ENCODE data around the gene GLIS1.

GLIS1 gene

GRCh38 chr1:53502641-53503432 lies 236.1 kb downstream of the GLIS1 start:
- H2AFZ ChIP-seq (ENCODE audit: low read length) = no peak overlapping the region
- H3K4me3 ChIP-seq (ENCODE audit: low read length, poor library complexity, severe bottlenecking) = no peak overlapping the region
- H3K4me1 ChIP-seq (ENCODE audit: insufficient read depth, low read length, poor library complexity, severe bottlenecking) = peaks cover 42% of the 10 kb centered on the region
- H3K9ac ChIP-seq (ENCODE audit: low read depth, low read length, poor library complexity, severe bottlenecking) = no peak overlapping the region
- TF ChIP-seq CTCF (conservative IDR thresholded peaks at IDR 0.05; ENCODE audit: low read length) (no peak), EZH2phosphoT487 (IDR thresholded peaks at IDR 0.05; ENCODE audit: borderline replicate concordance) (no peak)
- H3K36me3 ChIP-seq (ENCODE audit: insufficient read depth, low read length) = no peaks in the 10 kb centered on the region
- H3K27me3 ChIP-seq (ENCODE audit: insufficient read depth, low read length, poor library complexity, severe bottlenecking) = no peaks in the 10 kb centered on the region
- no peaks in the 10 kb centered on the region for H3K9me3 ChIP-seq (ENCODE audit: insufficient read depth, low read depth, low read length)
- no peaks in the 10 kb centered on the region for H3K9me2 ChIP-seq (replicated peaks; ENCODE audit: low read depth, low read length)
- no peaks in the 10 kb centered on the region for H4K20me1 ChIP-seq (ENCODE audit: insufficient read depth, low read length, poor library complexity, severe bottlenecking)
- no peak overlapping the region for H3K4me2 ChIP-seq (ENCODE audit: low read depth, low read length, poor library complexity, severe bottlenecking)
- H3F3A ChIP-seq (ENCODE audit: low read depth) = peaks cover 6% of the 10 kb centered on the region; the same call in 1 of the 2 replicates
- H3K79me2 ChIP-seq (ENCODE audit: insufficient read depth, low read length) = no peaks in the 10 kb centered on the region

GRCh38 chr1:53501065-53502005 lies 237.6 kb downstream of the GLIS1 start:
- Histone ChIP-seq H3K9me3 (ENCODE audit: insufficient read depth, low read depth, low read length) (no peaks in the 10 kb centered on the region), H3K4me1 (ENCODE audit: insufficient read depth, low read length, poor library complexity, severe bottlenecking) (peaks cover 47% of the 10 kb centered on the region), H3K9me2 (replicated peaks; ENCODE audit: low read depth, low read length) (no peaks in the 10 kb centered on the region), H3K4me2 (ENCODE audit: low read depth, low read length, poor library complexity, severe bottlenecking) (peak overlapping the region; percentile 14), H3K27me3 (ENCODE audit: insufficient read depth, low read length, poor library complexity, severe bottlenecking) (no peaks in the 10 kb centered on the region), H2AFZ (ENCODE audit: low read length) (no peak overlapping the region), H3K4me3 (ENCODE audit: low read length, poor library complexity, severe bottlenecking) (no peak overlapping the region), H3K79me2 (ENCODE audit: insufficient read depth, low read length) (no peaks in the 10 kb centered on the region), H3K9ac (ENCODE audit: low read depth, low read length, poor library complexity, severe bottlenecking) (peak overlapping the region; percentile 60), H3F3A (ENCODE audit: low read depth) (peaks cover 6% of the 10 kb centered on the region; the same call in 1 of the 2 replicates), H3K36me3 (ENCODE audit: insufficient read depth, low read length) (no peaks in the 10 kb centered on the region), H4K20me1 (ENCODE audit: insufficient read depth, low read length, poor library complexity, severe bottlenecking) (no peaks in the 10 kb centered on the region)
- TF ChIP-seq CTCF (conservative IDR thresholded peaks at IDR 0.05; ENCODE audit: low read length) = peak; percentile 40; the same call in 1 of the 2 replicates
- TF ChIP-seq EZH2phosphoT487 (IDR thresholded peaks at IDR 0.05; ENCODE audit: borderline replicate concordance) = no peak

GRCh38 chr1:53500204-53501064 lies 238.5 kb downstream of the GLIS1 start:
- H3K4me1 ChIP-seq (ENCODE audit: insufficient read depth, low read length, poor library complexity, severe bottlenecking) = peaks cover 50% of the 10 kb centered on the region

More at GRCh38 chr1:53500204-53501064, 238.5 kb downstream of the GLIS1 start:
- peak overlapping the region; percentile 28 for H3K4me2 ChIP-seq (ENCODE audit: low read depth, low read length, poor library complexity, severe bottlenecking)
- no peaks in the 10 kb centered on the region for H3K36me3 ChIP-seq (ENCODE audit: insufficient read depth, low read length)
- TF ChIP-seq EZH2phosphoT487 (IDR thresholded peaks at IDR 0.05; ENCODE audit: borderline replicate concordance) (no peak), CTCF (conservative IDR thresholded peaks at IDR 0.05; ENCODE audit: low read length) (no peak)
- no peak overlapping the region for H3K4me3 ChIP-seq (ENCODE audit: low read length, poor library complexity, severe bottlenecking)
- no peaks in the 10 kb centered on the region for H4K20me1 ChIP-seq (ENCODE audit: insufficient read depth, low read length, poor library complexity, severe bottlenecking)
- H3K9ac ChIP-seq (ENCODE audit: low read depth, low read length, poor library complexity, severe bottlenecking) = peak overlapping the region; percentile 60
- H3F3A ChIP-seq (ENCODE audit: low read depth) = peaks cover 6% of the 10 kb centered on the region; the same call in 1 of the 2 replicates
- H3K9me2 ChIP-seq (replicated peaks; ENCODE audit: low read depth, low read length) = no peaks in the 10 kb centered on the region
- H3K9me3 ChIP-seq (ENCODE audit: insufficient read depth, low read depth, low read length) = no peaks in the 10 kb centered on the region
- no peak overlapping the region for H2AFZ ChIP-seq (ENCODE audit: low read length)
- no peaks in the 10 kb centered on the region for H3K79me2 ChIP-seq (ENCODE audit: insufficient read depth, low read length)
- no peaks in the 10 kb centered on the region for H3K27me3 ChIP-seq (ENCODE audit: insufficient read depth, low read length, poor library complexity, severe bottlenecking)
